Measurements from ENCODE around the gene ZNF808.
A peak's percentile ranks its signal among the peaks of the same experiment; 100 is the strongest.
"Not testable (repeated sequence)": the region's sequence is repeated elsewhere in the genome, so short reads cannot be mapped to it uniquely, and the experiment has no call there.

Gene ZNF808

DNA sequence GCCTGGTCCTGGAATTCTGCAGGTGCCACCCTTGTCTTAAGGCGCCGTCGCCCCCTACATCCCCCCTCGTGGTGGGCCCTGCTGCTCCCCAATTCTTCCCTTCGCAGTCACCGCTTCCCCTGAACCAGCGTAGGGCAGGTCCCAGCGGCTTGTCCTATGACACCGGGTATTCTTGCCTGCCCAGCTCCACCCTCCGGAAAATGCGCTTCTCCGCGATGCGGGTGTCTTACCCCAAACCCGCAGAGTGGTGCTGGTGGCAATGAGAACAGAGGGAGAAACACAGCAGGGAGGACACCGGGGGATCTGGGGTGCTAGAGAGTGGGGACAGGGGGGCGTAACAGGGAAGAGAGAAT lies 9.0 kb downstream of the ZNF808 start:
- no peak for DNase-seq

DNA sequence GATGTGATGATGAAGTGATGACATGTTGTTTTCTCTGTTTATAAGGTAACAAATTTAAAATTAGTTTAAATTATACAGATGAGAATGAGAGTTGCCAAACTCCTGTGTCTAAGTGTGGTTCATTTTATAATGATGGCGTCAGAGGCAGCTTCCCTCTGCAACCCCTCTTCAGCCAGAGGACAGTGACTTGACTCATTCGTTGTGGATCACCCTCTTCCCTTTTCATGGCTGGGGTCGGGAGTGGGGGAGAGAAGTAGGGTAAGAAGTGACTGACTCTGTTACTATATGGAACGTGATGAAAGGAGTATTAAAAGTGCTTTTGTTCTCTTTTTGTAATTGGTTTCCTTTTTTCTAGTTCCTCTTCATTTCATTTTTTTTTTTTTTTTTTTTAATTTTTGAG lies 11.3 kb downstream of the ZNF808 start:
- DNase-seq = peak; percentile 31

DNA sequence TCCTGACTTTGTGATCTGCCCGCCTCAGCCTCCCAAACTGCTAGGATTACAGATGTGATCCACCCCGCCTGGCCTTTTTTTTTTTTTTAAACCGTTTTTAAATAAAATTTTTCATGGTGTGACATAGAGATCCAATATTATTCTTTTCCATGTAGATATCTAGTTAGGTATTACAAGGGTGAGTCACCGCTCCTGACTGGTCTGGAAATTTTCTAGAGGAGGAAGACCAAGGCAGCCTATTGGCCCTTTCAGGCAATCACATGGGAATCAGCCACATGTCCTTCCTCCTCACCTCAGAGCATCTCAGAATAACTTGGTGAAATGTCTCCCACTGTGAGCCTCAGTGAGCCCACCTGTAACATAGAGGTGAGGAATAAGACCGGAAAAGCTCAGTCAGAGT lies 13.7 kb downstream of the ZNF808 start:
- DNase-seq = not testable (repeated sequence)

DNA sequence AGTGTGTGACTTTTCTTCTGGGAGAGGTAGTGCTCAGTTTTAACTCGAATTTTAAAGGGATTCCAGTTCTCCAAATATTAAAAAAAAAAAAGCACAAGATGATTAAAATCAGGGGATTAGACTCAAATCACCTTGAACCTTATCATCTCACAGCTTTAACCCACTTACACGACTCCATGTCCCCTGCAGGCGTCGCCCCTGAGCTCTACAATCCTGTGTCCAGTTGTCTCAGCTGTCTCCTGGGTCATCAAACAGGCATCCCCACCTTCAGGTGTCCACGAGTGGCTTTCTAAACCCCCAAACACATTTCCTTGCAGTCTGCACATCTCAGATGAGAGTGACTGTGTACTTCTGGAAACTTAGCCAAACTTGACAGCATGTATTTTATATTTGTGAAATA lies 14.1 kb downstream of the ZNF808 start:
- no peak for DNase-seq

DNA sequence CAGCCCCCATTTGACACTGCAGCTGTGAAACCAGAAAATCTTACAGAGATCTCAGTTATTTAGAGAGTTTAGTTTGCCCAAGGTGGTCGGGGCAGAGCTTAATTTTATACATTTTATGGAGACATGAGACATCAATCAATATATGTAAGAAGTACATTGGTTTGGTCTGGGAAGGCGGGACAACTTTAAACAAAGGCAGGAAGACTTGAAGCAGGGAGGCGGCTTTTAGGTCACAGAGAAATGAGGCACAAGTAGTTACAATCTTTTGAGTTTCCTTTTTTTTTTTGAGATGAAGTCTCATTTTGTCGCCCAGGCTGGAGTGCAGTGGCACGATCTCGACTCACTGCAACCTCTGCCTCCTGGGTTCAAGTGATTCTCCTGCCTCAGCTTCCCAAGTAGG lies 15.1 kb downstream of the ZNF808 start:
- not testable (repeated sequence) for DNase-seq

DNA sequence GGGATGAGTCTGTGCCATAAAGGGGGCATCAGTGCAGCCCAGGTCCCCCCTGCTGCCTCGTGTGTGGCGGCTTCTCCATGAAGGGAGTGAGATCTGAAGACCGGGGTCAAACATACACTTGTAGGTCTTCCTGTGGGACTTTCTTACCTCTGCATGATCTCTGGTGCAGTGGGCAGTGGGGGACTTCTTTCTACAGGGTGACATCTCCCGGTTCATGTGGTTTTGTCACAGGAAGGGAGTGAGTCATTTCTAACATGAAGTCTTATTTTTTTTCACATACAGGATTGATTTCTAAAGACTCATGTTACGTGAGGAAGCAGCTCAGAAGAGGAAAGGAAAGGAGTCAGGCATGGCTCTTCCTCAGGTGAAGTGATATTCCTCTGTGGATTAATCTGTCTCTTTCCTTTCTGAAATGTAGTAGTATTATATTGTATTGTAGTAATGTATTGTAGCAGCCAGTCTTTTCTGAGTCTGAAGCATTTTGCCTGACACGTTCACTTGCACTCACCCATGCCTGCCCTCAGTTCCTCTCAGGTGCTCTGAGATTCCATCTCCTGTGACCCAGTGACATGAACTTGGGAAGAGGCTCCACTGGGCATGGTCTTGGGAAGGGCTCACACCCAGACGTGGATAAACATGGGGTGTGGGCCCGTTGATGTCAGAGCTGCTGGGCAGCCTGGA lies 15.7 kb downstream of the ZNF808 start:
- peak; percentile 16 for DNase-seq

DNA sequence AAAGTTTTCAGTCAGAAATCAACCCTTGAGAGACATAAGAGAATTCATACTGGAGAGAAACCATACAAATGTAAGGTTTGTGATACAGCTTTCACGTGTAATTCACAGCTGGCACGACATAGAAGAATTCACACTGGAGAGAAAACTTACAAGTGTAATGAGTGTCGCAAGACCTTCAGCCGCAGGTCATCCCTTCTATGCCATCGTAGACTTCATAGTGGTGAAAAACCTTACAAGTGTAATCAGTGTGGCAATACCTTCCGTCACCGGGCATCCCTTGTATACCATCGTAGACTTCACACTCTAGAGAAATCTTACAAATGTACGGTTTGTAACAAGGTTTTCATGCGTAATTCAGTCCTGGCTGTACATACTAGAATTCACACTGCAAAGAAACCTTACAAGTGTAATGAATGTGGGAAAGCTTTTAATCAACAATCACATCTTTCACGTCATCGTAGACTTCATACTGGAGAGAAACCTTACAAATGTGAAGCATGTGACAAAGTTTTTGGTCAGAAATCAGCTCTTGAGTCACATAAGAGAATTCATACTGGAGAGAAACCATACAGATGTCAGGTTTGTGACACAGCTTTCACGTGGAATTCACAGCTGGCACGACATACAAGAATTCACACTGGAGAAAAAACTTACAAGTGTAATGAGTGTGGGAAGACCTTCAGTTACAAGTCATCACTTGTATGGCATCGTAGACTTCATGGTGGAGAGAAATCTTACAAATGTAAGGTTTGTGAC lies 26.9 kb downstream of the ZNF808 start:
- no peak for DNase-seq

DNA sequence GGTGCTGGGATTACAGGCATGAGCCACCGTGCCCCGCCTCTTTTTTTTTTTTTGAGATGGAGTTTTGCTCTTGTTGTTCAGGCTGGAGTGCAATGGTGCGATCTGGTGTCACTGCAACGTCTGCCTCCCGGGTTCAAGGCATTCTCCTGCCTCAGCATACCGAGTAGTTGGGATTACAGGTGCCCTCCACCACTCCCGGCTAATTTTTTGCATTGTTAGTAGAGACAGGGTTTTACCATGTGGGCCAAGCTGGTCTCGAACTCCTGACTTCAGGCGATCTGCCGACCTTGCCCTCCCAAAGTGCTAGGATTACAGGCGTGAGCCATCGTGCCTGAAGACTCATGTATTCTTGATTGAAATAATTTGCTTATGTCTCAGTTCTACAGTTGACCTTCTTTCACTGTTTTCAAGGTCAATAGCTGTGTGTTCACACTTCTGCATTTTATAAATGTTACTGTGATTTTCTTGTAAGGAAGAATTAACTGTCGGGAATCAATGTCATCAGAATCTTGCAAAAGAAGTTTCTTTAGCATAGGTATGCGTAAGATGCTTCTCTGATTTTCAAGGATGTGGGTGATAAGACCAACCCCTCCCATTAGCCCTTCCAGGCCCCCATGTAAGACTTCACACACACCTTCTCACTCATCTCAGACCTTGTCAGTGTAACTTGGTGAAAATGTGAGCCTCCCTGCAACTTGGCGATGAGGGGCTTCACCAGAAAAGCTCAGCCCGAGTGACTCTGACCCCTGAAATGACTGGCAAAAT lies 29.9 kb downstream of the ZNF808 start:
- DNase-seq = no peak

DNA sequence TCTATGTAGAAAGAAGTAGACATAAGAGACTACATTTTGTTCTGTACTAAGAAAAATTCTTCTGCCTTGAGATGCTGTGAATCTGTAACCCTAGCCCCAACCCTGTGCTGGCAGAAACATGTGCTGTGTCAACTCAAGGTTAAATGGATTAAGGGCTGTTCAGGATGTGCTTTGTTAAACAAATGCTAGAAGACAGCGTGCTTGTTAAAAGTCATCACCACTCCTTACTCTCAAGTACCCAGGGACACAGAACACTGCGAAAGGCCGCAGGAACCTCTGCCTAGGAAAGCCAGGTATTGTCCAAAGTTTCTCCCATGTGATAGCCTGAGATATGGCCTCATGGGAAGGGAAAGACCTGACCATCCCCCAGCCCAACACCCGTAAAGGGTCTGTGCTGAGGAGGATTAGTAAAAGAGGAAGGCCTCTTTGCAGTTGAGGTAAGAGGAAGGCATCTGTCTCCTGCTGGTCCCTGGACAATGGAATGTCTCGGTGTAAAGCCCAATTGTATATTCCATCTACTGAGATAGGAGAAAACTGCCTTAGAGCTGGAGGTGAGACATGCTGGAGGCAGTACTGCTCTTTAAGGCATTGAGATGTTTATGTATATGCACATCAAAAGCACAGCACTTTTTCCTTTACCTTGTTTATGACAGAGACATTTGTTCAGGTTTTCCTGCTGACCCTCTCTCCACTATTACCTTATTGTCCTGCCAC lies 31.4 kb downstream of the ZNF808 start:
- not testable (repeated sequence) for DNase-seq

DNA sequence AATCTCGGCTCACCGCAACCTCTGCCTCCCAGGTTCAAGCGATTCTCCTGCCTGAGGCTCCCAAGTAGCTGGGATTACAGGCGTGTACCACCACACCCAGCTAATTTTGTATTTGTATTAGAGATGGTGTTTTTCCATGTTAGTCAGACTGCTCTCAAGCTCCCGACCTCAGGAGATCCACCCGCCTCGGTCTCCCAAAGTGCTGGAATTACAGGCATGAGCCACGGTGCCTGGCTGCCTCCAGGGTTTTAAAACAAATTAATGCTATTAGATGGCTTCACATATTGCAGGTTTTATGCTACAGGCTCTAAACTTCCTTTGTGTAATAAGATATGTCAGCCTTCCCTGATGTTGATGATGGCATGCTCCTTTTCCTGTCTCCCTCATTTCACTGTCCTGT lies 34.1 kb downstream of the ZNF808 start:
- DNase-seq = not testable (repeated sequence)

DNA sequence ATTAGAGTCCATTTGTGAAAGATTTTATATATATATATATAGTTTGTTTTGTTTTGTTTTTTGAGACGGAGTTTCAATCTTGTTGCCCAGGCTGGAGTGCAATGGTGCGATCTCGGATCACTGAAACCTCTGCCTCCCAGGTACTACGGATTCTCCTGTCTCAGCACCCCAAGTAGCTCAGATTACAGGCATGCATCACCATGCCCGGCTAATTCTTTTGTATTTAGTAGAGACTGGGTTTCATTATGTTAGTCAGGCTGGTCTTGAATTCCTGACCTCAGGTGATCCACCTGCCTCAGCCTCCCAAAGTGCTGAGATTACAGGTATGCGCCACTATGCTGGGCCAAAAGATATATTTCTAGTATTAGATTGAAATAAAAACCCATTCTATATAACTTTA lies 38.7 kb downstream of the ZNF808 start:
- DNase-seq = no peak

DNA sequence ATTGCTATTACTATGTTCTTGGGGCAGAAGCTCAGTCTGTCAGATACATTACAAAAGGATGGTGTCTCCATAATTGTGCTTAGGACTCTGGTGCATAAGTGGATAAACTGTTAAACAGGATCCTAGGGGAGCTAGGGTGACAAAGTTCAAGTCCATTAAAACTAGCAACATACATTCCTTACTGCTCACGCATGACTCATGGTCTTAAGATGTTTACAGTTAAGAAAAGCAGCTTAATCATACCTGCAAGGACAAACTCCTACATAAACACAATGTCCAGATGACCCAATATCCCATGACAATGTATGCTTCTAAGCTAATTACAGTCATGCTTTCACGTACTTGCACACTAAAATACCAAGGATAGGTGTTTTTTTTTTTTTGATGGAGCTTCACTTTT lies 39.1 kb downstream of the ZNF808 start:
- DNase-seq = no peak

DNA sequence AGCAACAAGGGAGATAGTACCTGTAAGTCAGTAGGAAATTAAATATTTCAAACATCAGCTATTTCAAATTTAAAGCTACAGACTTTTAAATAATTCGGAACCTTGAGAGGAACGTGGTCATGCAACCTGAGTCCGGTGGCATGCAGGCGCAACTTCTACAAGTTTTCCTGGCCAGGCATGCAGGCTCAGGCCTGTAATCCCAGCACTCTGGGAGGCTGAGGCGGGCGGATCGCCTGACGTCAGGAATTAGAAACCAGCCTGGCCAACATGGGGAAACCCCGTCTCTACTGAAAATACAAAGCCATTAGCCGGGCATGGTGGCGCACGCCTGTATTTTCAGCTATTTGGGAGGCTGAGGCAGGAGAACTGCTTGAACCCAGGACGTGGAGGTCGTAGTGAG lies 40.5 kb downstream of the ZNF808 start:
- no peak for DNase-seq

DNA sequence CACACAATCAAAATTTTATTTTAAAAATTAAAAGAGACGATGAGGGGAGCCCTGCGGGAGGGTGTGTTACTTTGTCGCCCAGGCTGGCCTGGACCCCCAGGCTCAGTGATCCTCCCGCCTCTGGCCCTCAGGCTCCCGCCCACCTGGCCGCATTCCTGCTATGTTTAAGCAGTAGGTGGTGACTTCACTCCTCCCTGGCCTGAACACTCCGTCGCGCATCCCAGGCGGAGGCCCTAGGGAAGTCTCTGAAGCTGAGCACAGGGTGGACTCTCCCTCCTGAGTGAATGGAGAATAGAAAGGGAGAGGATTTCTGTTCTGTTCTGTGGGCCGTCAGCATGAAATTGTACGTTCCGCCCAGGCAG lies 42.2 kb downstream of the ZNF808 start:
- DNase-seq = not testable (repeated sequence)

DNA sequence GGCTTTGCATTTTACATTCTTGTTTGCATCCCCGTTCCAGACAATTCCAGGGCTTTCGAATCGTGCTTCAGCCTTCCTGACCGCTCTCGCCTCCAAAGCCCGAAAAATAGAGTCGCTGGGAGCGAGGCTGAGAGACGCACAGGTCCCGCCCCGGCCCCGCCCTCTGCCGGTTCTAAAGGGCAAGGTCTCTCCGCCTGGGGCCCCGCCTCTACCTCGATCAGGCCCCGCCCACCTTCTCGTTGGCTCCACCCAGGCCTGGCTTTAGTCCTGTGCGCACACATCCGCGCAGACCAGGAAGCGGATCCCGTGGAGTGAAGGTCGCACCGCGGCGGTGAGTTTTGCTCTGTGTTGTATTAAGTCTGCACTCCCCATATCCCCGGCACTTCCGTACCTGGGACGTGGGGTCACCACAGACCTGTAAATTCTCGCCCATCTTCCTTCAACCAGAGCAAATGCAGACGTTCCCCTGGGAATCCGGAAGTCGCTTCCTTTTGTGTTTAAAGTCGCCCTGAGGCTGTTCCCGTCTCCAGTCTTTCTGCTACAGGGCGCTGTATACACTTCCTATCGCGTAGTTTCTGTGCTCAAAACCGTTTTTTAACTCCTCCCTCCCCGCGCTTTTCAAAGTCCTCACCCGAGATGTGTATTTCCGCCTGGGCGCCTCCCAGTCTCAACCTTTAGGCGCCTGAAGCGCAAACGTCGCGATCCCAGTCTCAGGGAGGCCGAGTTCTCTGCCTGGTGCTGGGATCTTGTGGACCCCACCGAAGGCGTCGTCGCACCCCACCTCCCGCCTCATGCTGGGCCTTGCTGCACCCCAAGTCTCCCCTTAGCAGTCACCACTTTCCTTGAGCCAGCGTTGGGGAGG lies 42.8 kb downstream of the ZNF808 start, which contains the start of gene ZNF701:
Gene ZNF701 (plus strand): TSS at position 288 of the 862 bp plus-strand sequence. CDS start 3,861 bp downstream, outside the sequence.
- peak; percentile 92 for DNase-seq

DNA sequence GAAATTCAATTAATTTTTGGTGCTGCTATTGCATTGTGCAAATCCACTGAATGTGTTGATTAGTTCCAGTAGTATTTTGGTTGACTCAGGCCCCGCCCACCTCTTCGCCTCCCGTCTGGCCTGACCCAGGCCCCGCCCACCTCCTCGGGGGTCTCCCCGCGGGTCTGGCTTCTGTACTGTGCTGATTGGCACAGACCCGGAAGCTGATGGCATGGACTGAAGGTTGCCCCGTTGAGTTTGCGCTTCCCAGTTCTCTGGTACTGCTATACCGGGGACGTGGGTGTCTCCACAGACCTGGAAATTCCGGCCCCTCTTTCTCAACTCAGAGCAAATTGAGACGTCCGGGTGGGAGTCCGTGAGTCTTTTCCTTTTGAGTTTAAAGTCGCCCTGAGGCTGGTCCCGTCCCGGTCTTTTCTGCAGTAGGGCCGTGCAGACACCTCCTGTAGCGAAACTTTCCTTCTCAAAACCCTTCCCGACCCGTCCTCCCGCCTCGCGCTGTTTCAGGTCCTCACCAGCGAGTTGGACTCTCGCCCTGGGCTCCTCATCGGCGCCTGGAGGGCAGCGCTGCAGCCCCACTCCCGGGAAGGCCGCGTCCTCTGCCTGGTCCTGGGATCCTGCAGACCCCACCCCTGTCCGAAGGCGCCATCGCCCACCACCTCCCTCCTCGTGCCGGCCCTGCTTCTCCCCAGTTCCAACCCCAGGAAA lies 57.4 kb downstream of the ZNF808 start:
- no peak for DNase-seq

DNA sequence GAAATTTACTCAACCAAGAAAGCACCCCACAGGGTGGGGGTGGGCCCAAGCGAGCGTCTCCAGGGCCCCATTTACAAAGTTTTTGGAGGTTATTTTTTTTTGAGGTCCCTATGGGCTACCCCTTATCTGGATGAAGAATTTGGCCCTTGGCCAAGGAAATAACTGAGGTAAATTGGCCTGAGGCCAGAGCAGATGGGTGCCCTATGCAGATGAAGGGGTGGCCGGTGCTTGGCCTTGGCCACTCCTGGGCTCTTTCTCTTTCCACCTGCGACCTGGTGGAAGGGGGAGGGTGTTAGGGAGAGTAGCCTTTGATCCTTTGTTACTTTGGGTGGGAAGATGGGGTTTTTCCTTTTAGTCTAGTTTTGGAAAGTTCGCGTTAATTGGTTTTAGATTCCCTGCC lies 58.1 kb downstream of the ZNF808 start:
- DNase-seq = no peak

DNA sequence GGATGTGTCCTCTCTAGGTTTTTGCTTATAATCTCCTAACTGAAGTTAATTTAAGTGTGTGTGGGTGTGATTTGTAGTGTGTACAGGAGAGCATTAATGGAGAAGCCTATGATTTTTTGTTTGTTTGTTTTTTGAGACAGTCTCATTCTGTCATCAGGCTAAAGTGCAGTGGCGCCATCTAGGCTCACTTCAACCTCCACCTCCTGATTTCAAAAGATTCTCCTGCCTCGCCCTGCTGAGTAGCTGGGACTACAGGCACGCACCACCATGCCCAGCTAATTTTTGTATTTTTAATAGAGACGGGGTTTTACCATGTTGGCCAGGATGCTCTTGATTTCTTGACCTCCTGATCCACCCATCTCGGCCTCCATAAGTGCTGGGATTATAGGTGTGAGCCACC lies 63.3 kb downstream of the ZNF808 start:
- no peak for DNase-seq

DNA sequence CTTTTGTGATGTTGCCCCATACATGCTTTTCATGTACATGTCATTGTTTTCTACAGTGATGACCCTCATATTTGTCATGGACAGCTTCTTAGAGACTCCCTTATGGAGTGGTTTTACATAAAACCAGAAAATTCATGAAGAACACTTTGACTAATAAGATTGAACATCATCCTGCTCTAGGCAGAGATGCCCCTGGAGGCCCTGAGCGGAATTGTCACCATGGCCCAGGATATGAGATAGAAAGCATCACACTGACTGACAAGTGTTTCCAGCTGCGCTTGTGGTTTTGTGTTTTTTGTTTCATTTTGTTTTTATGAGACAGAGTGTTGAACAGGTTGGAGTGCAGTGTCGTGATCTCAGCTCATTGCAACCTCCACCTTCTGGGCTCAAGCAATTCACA lies 64.8 kb downstream of the ZNF808 start:
- no peak for DNase-seq

DNA sequence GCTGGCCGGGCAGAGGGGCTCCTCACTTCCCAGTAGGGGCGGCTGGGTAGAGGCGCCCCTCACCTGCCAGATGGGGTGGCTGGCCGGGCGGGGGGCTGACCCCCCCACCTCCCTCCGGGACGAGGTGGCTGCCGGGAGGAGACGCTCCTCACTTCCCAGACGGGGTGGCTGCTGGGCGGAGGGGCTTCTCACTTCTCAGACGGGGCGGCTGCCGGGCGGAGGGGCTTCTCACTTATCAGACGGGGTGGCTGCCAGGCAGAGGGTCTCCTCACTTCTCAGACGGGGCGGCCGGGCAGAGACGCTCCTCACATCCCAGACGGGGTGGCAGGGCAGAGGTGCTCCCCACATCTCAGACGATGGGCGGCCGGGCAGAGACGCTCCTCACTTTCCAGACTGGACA lies 66.0 kb downstream of the ZNF808 start:
- not testable (repeated sequence) for DNase-seq

DNA sequence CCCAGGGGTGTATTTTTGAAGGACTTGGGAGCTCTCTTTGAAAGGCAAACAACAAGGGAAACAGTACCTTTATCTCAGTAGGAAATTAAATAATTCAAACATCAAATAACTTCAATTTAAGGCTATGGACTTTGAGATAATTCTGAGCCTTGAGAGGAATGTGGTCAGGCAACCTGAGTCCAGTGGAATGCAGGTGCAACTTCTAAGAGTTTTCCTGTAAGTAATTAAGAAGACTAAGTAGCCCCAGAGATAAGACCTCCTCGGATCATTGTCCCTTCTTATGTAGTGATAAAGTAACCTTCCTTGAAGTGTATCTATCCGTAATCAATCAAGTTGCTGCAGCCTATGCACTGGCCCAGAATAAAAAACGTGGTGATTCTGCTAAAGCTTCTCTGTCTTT lies 71.8 kb downstream of the ZNF808 start:
- no peak for DNase-seq

DNA sequence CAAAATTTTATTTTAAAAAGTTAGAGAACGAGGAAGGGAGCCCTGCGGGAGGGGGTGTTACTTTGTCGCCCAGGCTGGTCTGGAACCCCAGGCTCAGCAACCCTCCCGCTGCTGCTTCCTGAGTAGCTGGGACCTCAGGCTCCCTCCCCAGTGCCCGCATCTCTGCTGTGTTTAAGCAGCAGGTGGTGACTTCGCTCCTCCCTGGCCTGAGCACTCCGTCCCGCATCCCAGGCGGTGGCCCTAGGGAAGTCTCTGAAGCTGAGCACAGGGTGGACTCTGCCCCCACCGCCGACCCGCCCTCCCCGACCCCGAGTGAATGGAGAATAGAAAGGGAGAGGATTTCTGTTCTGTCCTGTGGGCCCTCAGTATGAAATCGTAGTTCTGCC lies 73.2 kb downstream of the ZNF808 start:
- peak; percentile 3 for DNase-seq
